ENCODE data around the gene ZNF304.

The ZNF304 gene

GRCh38 chr19:57350877-57351805, at the start of gene ZNF304:
ZNF304 (plus strand) TSS chr19:57351271; CDS start chr19:57351665, 394 bp downstream.
- peak; percentile 96 for DNase-seq

- DNase-seq = no peak
Measured at GRCh38 chr19:57302020-57302465, 49.0 kb upstream of the ZNF304 start.

- DNase-seq = no peak
Measured at GRCh38 chr19:57302727-57303401, 48.2 kb upstream of the ZNF304 start.

DNA sequence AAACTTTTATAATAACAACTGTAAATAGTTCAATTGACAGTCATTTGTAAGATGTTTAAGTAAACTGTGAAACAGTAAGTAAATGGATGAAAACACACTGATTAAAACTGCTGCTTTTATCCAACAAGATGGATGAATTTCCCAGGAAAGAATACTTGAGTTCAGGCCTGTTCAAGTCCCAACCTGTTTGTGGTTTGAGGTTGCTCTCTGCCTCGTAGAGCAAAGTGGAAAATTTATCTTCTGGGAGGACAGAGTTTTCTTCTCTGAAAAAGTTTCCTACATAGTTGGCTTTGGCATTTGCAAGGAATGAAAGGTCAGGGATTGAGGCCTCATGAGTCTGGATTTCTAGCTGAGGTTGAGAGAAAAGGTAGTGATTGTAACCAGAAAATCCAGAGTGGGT, 46.0 kb upstream of the ZNF304 start:
- no peak for DNase-seq

- no peak for DNase-seq
Measured at GRCh38 chr19:57308514-57308913, 42.6 kb upstream of the ZNF304 start.

GRCh38 chr19:57310792-57311191, 40.3 kb upstream of the ZNF304 start:
- no peak for DNase-seq

- DNase-seq = peak; percentile 96
Measured at GRCh38 chr19:57314146-57314545, 36.9 kb upstream of the ZNF304 start.

GRCh38 chr19:57317503-57317902, 33.6 kb upstream of the ZNF304 start:
- no peak for DNase-seq

DNA sequence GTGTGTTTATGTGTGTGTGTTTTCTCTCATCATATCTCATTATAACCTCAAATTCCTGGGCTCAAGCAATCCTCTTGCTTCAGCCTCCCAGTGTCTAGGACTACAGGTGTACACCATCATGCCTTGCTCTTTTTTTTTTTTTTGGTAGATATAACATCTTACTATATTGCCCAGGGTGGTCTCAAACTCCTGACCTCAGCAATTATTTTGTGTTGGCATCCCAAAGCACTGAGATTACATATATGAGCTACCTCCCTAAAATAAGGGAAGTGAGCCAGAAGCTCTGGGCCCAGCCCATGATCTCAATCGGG, 31.2 kb upstream of the ZNF304 start:
- no peak for DNase-seq

- peak; percentile 96 for DNase-seq
Measured at GRCh38 chr19:57320180-57321084, 30.6 kb upstream of the ZNF304 start, which contains the start of gene ZNF543. ZNF543 (plus strand) TSS chr19:57320472; CDS start chr19:57320854, 382 bp downstream.

DNA sequence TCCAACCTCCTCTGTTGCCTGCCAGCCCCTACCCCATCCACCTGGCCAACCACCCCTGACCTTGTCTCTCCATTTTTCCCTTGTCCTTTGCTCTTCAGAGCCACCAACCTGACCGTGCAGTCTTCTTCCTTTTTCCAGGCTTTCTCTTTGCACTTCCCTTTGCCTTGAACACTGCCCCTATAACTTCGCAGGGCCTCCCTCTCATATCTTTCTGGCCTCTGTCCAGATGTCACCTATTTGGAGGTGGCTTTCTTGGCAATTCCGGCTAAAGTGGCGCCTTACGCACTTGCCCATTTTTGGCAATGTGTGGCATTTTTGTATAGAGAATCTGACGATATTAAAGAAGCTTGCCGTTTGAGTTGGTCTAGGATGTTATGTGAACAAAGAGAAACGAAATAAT, 30.0 kb upstream of the ZNF304 start:
- no peak for DNase-seq

DNA sequence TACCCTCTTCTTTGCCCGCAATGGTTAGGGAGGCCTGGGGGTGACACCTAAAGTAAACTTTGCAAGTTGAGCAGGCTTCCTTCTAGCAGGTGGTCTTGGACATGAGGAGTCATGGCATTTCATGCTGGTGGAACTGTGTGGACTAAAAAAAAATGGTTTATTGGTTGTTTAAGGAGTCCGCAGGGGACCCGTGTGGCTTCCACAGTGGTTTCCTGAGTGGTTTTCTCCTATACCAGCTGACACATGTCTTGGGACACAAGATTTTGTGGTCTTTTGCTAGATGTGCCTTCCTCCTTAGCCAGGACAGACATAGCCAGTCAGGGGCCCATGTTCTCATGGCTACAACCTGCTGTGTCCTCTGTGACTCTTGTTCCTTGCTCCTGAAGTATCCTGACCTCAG, 29.3 kb upstream of the ZNF304 start:
- DNase-seq = no peak

GRCh38 chr19:57324992-57325391, 26.1 kb upstream of the ZNF304 start:
- DNase-seq = no peak

DNA sequence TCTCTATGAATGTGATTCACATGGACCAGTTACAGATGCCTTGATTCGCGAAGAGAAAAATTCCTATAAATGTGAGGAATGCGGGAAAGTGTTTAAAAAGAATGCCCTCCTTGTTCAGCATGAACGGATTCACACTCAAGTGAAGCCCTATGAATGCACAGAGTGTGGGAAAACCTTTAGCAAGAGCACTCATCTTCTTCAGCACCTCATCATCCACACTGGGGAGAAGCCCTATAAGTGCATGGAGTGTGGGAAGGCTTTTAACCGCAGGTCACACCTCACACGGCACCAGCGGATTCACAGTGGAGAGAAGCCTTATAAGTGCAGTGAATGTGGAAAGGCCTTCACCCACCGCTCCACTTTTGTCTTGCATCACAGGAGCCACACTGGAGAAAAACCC, 23.1 kb upstream of the ZNF304 start:
- DNase-seq = no peak

DNA sequence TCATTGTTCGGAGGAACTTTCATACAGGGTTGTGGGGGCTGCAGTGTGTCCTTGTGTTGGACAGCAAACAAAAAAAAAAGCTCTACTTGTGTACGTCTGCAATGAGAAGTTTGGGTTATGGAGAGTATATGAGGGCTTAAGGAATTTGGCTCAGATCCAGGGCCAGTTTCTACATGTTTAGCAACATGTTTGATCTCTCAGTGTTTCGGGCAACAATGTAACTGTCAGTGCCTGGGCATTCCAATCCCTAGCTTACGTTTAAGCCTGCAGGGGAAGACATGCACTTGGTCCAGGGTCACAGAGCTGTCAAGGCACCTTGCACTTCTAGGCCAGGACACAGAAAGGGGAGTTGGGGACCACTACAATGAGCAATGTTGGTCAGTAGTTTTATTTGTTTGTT, 16.9 kb upstream of the ZNF304 start:
- DNase-seq = no peak

DNA sequence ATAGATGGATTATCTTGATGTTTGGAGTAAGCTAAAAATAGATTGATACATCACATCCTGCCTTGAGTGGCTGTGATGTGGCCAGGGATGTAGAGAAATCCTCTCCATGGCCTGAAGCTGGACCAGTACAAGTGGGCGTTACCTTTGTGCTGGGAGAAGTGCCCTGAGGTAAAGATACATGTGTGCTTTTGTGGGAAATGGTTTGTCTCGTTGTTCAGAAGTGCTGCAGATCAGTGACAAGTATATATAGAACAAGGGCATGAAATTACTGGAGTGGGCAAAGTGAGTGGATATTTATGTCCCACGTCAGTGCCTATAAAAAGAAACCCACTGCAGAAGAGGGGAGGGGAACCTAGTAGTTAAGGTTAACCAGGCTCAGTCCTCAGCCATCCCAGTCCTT, 12.2 kb upstream of the ZNF304 start:
- no peak for DNase-seq

GRCh38 chr19:57342582-57342981, 8.5 kb upstream of the ZNF304 start:
- no peak for DNase-seq

- DNase-seq = no peak
Measured at GRCh38 chr19:57348136-57348535, 2.9 kb upstream of the ZNF304 start.

GRCh38 chr19:57351867-57352266, 796 bp downstream of the ZNF304 start:
- DNase-seq = no peak

GRCh38 chr19:57355916-57356315, 4.8 kb downstream of the ZNF304 start:
- no peak for DNase-seq

GRCh38 chr19:57357406-57357805, 6.3 kb downstream of the ZNF304 start:
- DNase-seq = no peak

GRCh38 chr19:57359300-57359699, 8.2 kb downstream of the ZNF304 start:
- no peak for DNase-seq

DNA sequence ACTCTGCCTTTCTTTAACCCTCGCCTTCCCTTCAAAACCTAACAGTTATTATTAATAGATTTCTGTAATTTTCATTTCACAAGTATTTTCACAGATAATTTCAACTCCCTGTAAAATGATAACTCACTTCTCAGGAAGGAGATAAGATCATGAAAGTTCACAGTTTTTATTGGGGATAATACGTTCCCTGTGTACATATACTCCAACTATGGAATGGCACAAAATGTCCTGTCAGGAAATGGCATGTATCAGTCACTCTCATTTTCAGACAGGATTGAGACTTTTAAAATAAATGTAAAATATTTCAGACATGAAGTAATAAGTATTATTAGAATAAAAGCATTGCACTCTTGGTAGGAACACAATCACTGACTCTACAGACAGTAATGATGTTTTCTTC, 11.3 kb downstream of the ZNF304 start:
- DNase-seq = no peak
